DMS79 (cell line): ENCODE measurements around the gene PIK3R1.

Source experiments
- DNase-seq: peaks from one replicate; lab custom pipeline; 2025; lab: John Stamatoyannopoulos, UW

PIK3R1 gene

GRCh38 chr5:68215208-68215897, at the start of gene PIK3R1:
Gene PIK3R1, plus strand, starts transcription at chr5:68215756. Its CDS starts 10,920 bp downstream, at chr5:68226676.
- DNase-seq, result peak; percentile 50

- DNase-seq, result no peak
Observed at GRCh38 chr5:68167195-68167651, 48.3 kb upstream of the PIK3R1 start.

GRCh38 chr5:68169903-68170302, 45.7 kb upstream of the PIK3R1 start:
- no peak for DNase-seq

GRCh38 chr5:68170826-68171558, 44.6 kb upstream of the PIK3R1 start:
- no peak for DNase-seq

GRCh38 chr5:68172314-68172713, 43.2 kb upstream of the PIK3R1 start:
- DNase-seq, result no peak

GRCh38 chr5:68173007-68173406, 42.5 kb upstream of the PIK3R1 start:
- DNase-seq, result no peak

GRCh38 chr5:68176253-68176652, 39.3 kb upstream of the PIK3R1 start:
- DNase-seq, result no peak

- no peak for DNase-seq
Observed at GRCh38 chr5:68176802-68177479, 38.6 kb upstream of the PIK3R1 start.

GRCh38 chr5:68177676-68178075, 37.9 kb upstream of the PIK3R1 start:
- DNase-seq, result no peak

GRCh38 chr5:68178579-68178978, 37.0 kb upstream of the PIK3R1 start:
- DNase-seq, result no peak

- DNase-seq, result no peak
Observed at GRCh38 chr5:68180121-68181038, 35.2 kb upstream of the PIK3R1 start.

- no peak for DNase-seq
Observed at GRCh38 chr5:68181039-68181599, 34.4 kb upstream of the PIK3R1 start.

GRCh38 chr5:68182094-68182493, 33.5 kb upstream of the PIK3R1 start:
- no peak for DNase-seq

- DNase-seq, result no peak
Observed at GRCh38 chr5:68182534-68182933, 33.0 kb upstream of the PIK3R1 start.

- no peak for DNase-seq
Observed at GRCh38 chr5:68187268-68188055, 28.1 kb upstream of the PIK3R1 start.

- DNase-seq, result no peak
Observed at GRCh38 chr5:68189171-68189570, 26.4 kb upstream of the PIK3R1 start.

- no peak for DNase-seq
Observed at GRCh38 chr5:68189613-68190012, 25.9 kb upstream of the PIK3R1 start.

GRCh38 chr5:68190619-68191018, 24.9 kb upstream of the PIK3R1 start:
- DNase-seq, result no peak

- no peak for DNase-seq
Observed at GRCh38 chr5:68191083-68191791, 24.3 kb upstream of the PIK3R1 start.

- DNase-seq, result no peak
Observed at GRCh38 chr5:68192679-68193060, 22.9 kb upstream of the PIK3R1 start.
